GM21825 (cell line): ENCODE results near the gene FNDC7.
A peak's percentile ranks its signal among the peaks of the same experiment; 100 is the strongest.
"Not testable (repeated sequence)": the region's sequence is repeated elsewhere in the genome, so short reads cannot be mapped to it uniquely, and the experiment has no call there.

Experiments
- ATAC-seq: cut with Tn5 transposase; IDR thresholded peaks from one replicate; pipeline ENCODE4 v1.9.1; 2021; ENCODE audit warnings: mild to moderate bottlenecking, moderate library complexity; ENCODE audit not compliant: unreplicated experiment

FNDC7 gene, protein sequence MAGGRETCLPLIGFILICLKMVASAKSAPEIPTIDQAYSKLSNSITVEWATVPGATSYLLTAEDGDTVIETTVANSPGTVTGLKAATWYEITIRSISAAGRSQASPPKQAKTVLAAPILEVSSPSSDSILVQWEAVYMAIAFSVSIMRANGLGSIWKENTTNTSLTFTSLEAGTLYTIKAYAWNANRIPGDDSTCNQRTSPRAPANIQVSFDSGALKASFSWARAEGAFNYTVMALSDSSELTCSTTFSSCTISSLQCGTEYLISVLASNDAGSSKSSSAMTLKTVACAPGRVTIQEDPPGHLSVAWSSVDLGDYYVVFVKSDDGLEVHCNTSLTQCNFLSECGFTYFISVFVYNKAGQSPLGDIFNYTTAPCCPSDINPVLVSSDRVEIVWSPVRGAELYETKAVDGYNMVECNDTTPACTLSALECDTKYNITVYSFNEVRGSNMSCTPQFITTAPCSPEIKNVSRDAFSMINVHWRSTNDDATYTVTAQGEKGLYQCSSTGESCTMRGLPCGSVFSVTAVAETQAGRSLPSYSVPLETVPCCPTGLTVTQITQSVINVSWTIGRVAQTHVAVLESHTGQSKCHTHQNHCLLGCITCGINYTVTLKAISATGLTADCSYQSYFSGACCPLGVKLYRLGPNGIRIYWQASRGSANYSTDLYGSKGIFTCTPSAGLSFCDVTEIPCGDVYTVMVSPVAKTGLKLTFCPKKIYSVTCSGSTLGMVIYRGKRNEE

DNA sequence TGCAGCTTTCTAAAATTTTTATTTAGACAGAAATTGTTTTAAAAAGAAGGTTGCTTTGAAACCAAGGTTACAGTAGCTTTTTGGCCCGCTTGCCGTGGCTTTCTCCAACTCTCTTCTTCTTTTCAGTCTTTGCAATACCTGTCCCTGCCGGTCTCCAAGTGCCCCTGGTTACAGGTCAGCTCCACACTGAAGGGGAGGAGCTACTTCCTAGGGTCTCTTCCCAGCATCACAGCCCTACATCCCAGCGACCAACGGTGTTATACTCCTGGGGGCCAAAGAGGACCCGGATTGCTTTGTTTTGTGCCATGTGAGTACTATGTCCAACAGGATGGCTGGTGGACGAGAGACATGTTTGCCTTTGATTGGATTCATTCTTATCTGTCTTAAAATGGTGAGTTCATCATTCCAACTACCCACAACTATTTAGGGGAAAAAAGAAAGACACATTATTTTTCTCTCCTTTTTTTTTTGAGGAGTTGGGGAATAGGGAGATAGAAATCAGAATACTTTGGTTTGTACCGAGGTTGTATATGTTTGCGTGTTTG is at the start of gene FNDC7:
Gene FNDC7, plus strand, starts transcription at position 303 of the 545 bp plus-strand sequence. Its CDS starts 26 bp downstream, at position 329.
- no peak for ATAC-seq

DNA sequence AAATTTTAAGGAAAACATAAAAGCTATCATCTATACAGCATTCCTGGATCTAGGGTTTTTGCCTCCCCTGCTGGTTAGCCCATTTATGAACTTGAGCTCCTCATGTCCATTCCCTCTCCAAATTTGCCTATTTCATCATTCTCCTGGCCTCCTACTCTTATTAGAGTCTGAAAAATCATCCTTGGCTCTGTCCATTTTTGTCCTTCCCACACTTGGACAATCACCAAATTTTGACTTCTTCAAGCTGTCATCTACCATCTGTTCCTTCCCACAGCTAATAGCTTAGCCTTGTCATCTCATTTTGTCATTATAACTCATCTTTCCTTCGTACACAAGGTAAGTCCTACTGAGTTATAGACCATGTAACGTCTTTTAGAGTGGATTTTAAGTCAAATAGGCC is 49.6 kb upstream of the FNDC7 start:
- no peak for ATAC-seq

DNA sequence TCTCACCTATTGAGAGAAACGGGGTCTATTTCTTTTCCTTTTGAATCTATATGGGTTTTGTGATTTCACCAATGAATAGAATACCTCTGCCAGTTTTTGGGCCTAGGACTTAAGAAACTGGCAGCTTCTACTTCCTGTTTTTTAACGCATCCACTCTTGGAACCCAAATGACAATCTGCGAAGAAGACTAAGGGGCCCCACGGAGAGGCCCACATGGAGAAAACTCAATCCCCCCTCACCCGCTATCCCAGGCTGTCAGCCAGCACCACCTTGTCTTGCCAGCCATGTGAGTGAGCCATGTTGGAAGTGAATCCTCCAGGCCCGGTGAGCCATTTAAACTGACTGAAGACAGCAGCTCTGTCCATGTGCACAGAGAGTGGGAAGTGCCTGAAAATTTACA is 48.2 kb upstream of the FNDC7 start:
- no peak for ATAC-seq

DNA sequence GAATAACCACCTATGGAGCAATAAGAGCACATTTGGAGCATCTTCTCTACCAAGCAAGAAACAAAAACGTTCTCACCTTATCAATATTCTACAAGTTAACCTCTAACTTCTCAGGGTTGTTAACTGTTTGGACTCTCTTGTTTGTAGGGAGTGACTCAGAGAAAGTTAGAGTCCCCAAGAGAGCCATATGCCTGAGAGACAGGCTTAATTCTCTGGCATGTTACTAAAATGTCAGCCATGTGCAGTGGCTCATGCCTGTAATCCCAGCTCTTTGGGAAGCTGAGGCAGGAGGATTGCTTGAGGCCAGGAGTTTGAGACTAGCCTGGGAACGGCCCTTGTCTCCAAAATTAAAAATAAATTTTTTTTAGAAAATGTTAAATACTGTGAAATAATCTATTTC is 47.6 kb upstream of the FNDC7 start:
- ATAC-seq = no peak

DNA sequence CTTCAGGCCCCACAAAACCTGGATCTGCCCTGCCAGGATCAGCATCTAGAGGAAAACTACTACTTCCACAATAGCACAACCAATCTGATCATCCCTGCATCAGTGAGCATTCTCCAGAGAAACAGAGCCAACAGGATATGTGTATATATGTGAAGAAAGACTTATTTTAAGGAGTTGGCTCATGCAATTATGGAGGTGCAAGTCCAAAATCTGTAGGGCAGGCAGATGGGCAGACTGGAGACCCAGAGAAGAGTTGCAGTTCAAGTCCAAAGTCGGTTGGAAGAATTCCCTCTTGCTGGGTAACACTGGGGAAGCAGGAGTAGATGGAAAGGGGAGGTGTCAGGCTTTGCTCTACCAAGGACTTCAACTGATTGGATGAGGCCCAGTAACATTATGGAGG is 46.9 kb upstream of the FNDC7 start:
- no peak for ATAC-seq

DNA sequence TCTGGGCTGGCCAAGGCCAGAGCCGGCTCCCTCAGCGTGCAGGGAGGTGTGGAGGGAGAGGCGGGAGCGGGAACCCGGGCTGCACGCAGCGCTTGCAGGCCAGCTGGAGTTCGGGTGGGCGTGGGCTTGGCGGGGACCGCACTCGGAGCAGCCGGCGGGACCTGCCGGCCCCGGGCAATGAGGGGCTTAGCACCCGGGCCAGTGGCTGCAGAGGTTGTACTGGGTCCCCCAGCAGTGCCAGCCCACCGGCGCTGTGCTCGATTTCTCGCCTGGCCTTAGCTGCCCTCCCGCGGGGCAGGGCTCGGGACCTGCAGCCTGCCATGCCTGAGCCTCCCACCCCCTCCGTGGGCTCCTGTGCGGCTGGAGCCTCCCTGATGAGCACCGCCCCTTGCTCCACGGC is 45.3 kb upstream of the FNDC7 start:
- not testable (repeated sequence) for ATAC-seq

DNA sequence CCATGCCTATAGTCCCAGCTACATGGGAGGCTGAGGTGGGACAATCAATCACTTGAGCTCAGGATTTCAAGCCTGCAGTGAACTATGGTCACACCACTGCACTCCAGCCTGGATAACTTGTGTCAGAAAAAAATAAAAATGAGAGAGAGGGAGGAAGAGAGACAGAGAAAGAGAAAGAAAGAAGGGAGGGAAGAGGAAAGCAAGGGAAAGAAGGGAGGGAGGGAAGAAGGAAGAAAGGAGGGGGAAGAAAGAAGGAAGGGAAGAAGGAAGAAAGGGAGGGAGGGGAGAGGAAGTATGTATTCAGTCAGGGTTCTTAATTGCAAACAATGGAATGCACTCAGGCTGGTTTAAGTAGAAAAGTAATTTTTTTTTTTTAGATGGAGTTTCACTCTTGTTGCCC is 43.9 kb upstream of the FNDC7 start:
- ATAC-seq = no peak

DNA sequence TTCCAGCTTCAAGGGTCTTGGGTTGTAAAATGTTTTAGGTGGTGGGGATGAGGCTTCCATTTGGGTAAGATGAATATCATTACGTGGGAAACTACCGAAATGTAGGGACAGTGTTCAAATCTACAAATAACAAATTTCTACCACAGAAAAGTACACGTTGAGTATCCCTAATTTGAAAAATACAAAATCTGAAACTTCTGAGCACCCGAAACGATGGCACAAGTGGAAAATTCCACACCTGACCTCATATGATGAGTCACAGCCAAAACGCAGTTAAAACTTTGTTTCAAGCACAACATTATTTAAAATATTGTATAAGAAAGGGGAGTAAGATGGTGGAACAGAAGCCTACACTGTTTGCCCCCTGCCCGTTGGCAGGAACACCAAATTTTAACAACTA is 43.0 kb upstream of the FNDC7 start:
- no peak for ATAC-seq

DNA sequence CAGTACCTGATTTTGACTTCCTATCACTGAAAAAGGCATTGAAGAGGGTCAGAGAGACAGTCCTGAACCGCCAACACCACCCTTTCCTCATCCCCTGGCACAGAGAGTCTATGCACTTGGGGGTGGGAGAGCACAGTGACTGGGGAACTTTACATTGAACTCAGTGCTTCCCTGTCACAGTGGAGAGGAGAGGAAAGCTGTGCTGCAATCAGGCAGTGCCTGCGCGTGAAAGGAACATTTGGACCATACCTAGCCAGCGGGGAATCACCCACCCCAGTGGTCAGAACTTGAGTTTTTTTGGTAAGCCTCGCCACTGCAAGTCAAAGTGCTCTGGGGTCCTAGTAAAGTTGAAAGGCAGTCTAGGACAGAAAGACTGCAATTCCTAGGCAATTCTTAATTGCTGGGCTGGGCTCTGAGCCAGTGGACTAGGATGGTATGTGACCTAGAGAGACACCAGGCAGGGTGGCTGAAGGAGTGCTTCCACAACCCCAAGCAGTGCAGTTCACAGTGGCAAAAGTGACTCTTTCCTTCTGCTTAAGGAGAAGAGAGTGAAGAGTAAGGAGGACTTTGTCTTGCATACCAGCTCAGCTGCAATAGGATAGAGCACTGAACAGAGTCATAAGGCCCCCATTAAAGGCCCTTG is 42.5 kb upstream of the FNDC7 start:
- ATAC-seq = no peak

DNA sequence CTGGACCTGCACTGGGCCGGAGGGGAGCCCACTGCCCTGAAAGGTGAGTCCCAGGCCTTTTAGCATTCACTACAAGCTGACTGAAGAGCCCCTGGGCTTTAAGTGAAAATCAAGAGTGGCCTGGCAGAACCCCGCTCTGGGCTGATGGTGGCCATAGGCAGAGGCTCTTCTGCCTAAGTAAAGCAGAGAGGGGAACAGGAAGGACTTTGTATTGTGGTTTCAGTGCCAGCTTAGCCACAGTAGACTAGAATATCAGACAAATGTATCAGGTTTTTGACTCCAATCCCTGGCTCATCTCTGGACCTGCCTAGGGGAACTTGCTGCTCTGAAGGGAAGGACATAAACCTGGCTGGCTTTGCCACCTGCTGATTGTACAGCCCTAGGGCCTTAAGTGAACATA is 41.6 kb upstream of the FNDC7 start:
- ATAC-seq = no peak

DNA sequence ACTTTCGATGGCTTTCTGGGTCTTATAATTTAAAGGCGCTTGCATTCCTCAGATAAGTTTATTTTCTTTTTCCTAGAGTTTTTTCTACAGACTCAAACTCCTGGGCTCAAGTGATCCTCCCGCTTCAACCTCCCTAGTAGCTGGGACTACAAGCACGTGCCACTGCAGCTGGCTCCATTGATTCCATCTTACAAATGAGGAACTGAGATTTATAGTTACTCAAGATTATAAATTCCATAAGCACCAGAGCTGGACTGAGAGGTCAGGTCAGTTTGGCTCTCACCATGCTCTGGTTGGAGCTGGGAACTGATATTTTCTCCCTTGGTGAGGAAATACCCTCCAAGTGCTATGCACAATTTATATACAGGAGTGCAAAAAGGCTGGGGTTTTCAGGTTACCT is 34.0 kb upstream of the FNDC7 start:
- no peak for ATAC-seq

DNA sequence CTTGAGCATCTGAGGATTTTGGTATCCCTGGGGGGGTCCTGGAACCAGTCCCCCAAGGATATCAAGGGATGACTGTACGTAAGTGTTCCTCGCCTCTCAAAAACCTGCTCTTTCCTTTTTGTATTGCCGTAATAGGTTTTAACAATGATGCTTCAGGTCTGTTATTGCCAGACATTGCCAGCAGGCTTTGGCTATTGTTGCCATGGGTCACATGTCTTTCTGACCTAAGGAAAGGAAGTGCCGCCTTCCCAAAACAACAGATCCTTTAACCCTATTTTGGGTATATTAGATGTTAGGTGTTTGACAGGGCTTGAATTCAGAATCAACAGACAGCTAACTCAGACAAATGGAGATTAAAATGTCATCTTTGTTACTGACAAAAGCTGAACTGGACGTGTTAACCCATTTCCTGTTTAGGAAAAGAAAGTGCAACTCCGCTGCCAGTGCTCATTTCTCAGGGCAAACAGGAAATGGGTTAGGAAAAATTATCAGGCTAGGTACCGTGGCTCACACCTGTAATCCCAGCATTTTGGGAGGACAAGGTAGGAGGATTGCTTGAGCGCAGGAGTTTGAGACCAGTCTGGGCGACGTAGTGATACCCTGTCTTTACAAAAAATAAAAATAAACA is 33.0 kb upstream of the FNDC7 start:
- ATAC-seq = no peak

DNA sequence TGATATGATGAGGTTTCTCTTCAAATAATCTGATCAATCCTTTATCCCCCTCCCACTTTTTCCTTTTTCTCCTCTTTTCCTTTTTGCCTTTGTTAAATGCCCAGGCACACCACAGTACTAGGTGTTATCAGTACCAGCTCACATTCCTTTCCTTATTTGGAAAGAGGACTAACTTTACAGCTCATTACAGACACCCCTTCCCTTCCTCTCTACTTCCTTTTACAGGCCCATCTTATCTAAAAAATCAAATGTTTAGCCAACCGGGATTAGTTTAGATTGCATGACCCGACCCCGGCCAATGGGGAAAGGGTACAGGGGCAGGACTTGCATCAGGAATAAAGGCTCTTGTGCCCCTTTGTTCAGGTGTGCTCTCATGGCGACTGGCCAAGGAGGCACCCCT is 31.0 kb upstream of the FNDC7 start:
- not testable (repeated sequence) for ATAC-seq

DNA sequence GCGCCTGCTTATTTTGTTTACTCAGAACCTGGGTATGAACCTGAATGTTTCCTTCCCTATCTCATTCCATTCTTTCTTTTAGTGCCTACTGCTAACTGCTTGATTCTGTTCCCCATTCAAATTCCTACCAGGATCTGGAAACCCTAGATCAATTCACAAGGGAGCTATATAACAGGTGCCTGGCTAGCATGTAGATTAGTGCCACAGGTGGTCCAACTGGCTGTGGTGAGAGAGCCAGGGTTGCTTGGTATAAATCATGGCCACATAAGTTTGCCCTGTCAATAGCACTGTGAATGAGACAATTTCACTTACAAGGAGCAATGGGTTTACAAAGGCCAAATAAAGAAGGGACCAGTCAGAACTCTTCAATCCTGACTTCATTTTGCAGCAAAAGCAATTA is 27.2 kb upstream of the FNDC7 start:
- ATAC-seq = no peak

DNA sequence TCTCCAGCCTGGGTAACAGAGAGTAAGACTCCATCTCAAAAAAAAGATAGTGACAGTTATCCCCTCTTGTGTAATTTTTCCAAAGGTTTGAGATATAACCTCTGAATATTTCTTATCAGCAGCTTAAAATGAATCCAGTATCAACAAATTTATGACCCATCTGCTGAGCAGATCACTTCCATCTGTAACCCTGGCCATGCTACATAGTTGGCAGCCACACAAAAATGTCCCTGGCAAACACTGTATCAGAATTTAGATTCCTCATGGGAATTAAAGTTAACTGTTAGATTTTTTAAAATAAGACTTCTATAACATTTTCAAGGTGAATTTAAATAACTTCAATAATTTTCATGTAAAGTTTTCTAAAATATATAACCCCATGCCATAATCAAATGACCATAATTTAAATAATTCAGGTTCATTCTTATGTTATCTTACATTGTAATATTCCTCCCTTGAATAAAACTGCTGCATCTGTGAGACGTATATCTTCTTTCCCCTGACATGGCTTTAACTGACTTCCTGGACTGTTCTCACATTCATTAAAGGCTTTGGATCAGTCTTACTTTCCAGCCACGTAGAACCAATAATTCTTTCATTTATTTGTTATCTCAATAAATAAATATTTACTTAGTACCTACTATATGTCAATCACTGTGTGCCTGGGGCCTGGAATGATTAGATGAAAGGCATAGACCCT is 25.9 kb upstream of the FNDC7 start:
- no peak for ATAC-seq

DNA sequence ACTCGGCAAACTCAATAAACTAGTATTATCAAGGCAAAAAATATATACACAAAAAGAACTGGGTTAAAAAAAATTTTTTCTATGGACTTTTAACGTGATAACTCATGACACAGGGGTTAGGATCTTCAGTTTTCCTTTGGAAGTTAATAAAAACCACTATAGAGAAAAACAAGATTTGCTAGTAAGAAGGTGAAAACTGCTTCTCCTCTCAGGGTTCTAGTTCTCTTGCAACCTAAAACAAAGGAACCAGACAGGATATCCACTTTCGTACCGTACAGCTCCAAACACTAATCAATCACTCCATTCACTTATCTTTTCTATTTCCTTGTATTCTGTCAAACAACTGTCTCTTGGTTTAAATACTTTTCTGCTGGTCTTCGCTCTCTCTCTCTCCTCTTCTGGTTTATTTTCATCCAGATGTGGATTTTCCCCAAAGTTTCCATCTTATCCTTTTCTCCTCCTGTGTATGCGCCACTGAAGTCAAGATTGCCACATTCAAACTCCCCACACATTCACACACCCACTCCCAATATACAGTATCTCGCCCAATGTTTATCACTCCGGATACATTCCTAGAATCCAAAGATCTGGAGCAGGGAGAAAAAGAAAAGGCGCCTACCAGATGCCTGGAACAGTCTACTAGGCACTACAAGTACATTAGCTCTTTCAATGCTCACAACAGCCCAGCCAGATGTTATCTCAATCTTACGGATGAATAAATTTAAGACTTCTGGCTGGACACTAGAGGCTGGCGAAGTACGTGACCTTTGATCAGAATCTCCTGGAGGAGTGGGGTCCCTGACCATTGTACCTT is 21.4 kb upstream of the FNDC7 start:
- no peak for ATAC-seq

DNA sequence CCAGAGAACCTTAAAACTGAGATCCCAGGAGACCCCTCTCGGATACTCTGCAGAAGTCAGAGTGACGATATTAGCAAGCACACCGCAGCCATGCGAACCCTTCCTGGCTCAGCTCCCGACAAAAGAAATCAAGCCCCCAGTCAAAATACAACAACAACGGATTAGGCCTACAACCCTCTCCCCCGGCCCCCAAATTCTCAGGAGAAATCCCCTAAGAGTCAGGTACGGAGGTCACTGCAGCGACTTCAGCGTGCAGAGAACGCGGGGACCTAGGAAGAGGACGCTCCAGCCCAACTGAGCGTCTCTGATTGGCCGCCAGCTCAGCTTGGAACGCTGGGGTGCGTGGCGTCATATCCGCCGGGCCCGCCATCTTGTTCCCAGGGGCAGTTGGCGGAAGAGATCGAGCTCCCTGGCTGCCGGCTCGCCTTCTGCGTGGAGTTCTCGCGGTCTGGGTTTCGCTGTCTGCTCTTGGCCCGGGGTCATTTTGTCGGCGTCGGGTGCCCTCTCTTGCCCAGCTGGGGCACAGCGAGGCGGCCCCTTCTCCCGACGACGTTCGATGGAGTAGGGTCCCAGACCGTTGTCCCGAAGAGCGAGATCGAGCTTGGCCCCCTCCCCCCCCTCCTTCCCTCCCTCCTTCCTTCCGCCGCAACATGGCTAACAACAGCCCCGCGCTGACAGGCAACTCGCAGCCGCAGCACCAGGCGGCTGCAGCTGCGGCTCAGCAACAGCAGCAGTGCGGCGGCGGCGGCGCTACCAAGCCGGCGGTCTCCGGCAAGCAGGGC is 20.6 kb upstream of the FNDC7 start, which contains the start of gene PRPF38B:
Gene PRPF38B, plus strand, starts transcription at position 369 of the 782 bp plus-strand sequence. Its CDS starts 282 bp downstream, at position 651.
- ATAC-seq = peak; percentile 91

DNA sequence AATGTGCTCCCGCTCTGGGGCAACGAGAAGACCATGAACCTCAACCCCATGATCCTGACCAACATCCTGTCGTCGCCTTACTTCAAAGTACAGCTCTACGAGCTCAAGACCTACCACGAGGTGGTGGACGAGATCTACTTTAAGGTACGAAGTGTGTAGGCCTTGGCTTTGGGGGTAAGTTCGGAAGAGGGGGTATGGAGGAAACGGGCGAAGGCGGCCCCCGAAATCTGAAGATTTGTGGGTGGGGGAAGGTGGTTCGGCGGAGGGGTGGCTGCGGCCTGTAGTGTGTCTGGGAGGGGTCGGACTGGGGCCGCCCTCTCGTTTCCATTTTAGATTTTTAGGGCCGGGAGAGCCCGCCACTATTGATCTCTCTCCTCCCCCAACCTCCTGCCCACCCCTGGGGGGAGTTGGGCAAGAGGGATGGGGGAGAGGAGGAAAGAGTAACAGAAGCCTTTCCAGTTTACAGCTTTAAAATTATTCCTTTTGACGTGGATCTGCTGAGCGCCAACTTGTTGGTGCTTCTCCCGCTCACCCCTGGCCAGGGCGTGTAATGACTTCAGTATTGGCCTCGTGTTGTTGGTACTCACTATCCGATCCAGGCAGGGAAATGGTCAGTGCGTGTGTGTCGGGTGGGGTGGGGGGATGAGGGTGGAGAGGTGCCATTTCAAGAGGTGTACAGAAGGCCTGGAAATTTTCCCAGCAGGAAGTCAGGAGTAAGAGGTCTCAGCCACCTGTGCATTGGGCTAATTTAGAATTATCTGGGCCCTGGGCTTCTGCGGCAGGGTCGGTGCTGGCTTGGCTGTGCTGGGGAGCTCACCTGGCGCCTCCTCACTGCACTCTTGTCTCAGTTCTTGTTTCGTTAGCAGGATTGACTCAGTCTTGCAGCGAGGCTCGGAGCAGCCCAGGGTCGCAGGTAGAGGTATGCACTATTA is 19.7 kb upstream of the FNDC7 start:
- peak; percentile 58 for ATAC-seq
